ENCODE measurements around the gene MAZ.

- TF ChIP-seq, protein P1, sequence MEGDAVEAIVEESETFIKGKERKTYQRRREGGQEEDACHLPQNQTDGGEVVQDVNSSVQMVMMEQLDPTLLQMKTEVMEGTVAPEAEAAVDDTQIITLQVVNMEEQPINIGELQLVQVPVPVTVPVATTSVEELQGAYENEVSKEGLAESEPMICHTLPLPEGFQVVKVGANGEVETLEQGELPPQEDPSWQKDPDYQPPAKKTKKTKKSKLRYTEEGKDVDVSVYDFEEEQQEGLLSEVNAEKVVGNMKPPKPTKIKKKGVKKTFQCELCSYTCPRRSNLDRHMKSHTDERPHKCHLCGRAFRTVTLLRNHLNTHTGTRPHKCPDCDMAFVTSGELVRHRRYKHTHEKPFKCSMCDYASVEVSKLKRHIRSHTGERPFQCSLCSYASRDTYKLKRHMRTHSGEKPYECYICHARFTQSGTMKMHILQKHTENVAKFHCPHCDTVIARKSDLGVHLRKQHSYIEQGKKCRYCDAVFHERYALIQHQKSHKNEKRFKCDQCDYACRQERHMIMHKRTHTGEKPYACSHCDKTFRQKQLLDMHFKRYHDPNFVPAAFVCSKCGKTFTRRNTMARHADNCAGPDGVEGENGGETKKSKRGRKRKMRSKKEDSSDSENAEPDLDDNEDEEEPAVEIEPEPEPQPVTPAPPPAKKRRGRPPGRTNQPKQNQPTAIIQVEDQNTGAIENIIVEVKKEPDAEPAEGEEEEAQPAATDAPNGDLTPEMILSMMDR (IDR thresholded peaks at IDR 0.05; ENCODE audit: insufficient read depth, low read length): no peak
- TF ChIP-seq POLR2AphosphoS5 (IDR thresholded peaks at IDR 0.05; ENCODE audit: low read depth) (no peak), REST (IDR thresholded peaks at IDR 0.05; ENCODE audit: insufficient replicate concordance, low read depth) (no peak)
Observed at GRCh38 chr16:29766571-29766970, 39.8 kb upstream of the MAZ start.

Measured in HL-60 (cell line).